ENCODE data around the gene KANSL3.

GRCh38 chr2:96623116-96623515, 15.0 kb downstream of the KANSL3 start:
- TF ChIP-seq CTCF (optimal IDR thresholded peaks at IDR 0.05 in 1 of 3, IDR thresholded peaks at IDR 0.05 in 1 of 3, conservative IDR thresholded peaks at IDR 0.05 in 1 of 3; ENCODE audit: extremely low read depth in 1 of 3, insufficient read depth in 2 of 3, low read length in 3 of 3) (no peak), EZH2 (IDR thresholded peaks at IDR 0.05; ENCODE audit: low read length) (no peak)
